NB4 (cell line): ENCODE measurements around the gene ESYT2.

ENCODE experiments used
- DNase-seq: peaks from one replicate; pipeline ENCODE4 v3.0.0; 2010; ENCODE audit warnings: low read depth
- H3K4me3 ChIP-seq: one replicate; pipeline ENCODE4 v1.5.1; 2011; ENCODE audit warnings: mild to moderate bottlenecking, low read depth, low read length, moderate library complexity
- CTCF ChIP-seq: IDR thresholded peaks from one replicate; pipeline ENCODE4 v1.5.1; 2012; ENCODE audit warnings: low read depth, low read length
- MAX ChIP-seq: IDR thresholded peaks from 2 replicates; pipeline ENCODE4 v1.6.1; 2011; ENCODE audit warnings: low read depth, low read length
- MYC ChIP-seq: IDR thresholded peaks from 2 replicates; pipeline ENCODE4 v1.6.1; 2011; ENCODE audit warnings: low read depth, low read length
- POLR2A ChIP-seq: IDR thresholded peaks from 2 replicates; pipeline ENCODE4 v1.6.1; 2011; ENCODE audit warnings: mild to moderate bottlenecking; ENCODE audit not compliant: insufficient read length; ENCODE audit errors: extremely low read depth

Gene ESYT2

GRCh38 chr7:158861936-158862704 lies 32.8 kb upstream of the ESYT2 start:
- H3K4me3 ChIP-seq = no peak overlapping the region
- DNase-seq = no peak
- TF ChIP-seq POLR2A (no peak), CTCF (no peak), MYC (no peak), MAX (no peak)

- DNase-seq = no peak
- TF ChIP-seq MYC (no peak), POLR2A (no peak), MAX (no peak), CTCF (no peak)
- no peak overlapping the region for H3K4me3 ChIP-seq
These were observed 31.9 kb upstream of the ESYT2 start for GRCh38 chr7:158861004-158861787.

- H3K4me3 ChIP-seq = no peak overlapping the region
- DNase-seq = no peak
- no peak for TF ChIP-seq CTCF
- TF ChIP-seq POLR2A = no peak
These were observed 31.1 kb upstream of the ESYT2 start for GRCh38 chr7:158860394-158860793.

GRCh38 chr7:158858592-158859503 lies 29.5 kb upstream of the ESYT2 start:
- H3K4me3 ChIP-seq = no peak overlapping the region
- no peak for TF ChIP-seq MYC
- no peak for TF ChIP-seq POLR2A
- no peak for TF ChIP-seq CTCF
- no peak for TF ChIP-seq MAX
- peak; percentile 40 for DNase-seq

- no peak for DNase-seq
- no peak for TF ChIP-seq CTCF
- no peak for TF ChIP-seq POLR2A
- no peak for TF ChIP-seq MAX
- no peak for TF ChIP-seq MYC
- H3K4me3 ChIP-seq = peak overlapping the region; percentile 91
These were observed 27.8 kb upstream of the ESYT2 start for GRCh38 chr7:158856883-158857668.
